ENCODE data around the gene AUTS2. TPM values are rescaled to one million over a fixed set of nuclear protein-coding genes. Genes with fewer than 3 reads are reported as not detected.

AUTS2 gene
- total RNA-seq, 1 experiment from 2014 or later: not detected

DNA sequence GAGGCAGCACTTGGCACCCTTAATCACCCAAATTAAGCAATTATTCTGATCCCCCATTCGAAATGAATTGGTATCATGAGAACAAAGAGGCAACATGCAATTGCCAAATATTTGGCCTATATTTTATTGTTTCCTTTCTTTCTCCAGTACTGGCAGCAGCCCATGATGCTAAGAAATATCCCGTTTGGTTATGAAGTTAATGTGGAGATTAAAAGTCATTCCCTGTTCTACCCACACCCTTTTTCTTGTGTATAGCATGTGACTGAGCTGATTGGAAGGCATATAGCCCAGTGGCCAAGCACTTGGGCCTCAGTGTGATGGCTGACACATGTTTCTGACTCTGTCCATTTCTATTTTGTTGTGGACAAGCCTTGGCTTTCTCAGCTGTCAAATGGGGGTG, 841.4 kb downstream of the AUTS2 start:
- TF ChIP-seq, protein P1, sequence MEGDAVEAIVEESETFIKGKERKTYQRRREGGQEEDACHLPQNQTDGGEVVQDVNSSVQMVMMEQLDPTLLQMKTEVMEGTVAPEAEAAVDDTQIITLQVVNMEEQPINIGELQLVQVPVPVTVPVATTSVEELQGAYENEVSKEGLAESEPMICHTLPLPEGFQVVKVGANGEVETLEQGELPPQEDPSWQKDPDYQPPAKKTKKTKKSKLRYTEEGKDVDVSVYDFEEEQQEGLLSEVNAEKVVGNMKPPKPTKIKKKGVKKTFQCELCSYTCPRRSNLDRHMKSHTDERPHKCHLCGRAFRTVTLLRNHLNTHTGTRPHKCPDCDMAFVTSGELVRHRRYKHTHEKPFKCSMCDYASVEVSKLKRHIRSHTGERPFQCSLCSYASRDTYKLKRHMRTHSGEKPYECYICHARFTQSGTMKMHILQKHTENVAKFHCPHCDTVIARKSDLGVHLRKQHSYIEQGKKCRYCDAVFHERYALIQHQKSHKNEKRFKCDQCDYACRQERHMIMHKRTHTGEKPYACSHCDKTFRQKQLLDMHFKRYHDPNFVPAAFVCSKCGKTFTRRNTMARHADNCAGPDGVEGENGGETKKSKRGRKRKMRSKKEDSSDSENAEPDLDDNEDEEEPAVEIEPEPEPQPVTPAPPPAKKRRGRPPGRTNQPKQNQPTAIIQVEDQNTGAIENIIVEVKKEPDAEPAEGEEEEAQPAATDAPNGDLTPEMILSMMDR (IDR thresholded peaks at IDR 0.05; ENCODE audit: unreplicated experiment): no peak
- no TSS peak for BruUV-seq (replicated peaks)
- Mint-ChIP-seq H3K9me3 (ENCODE audit: low read depth, unreplicated experiment) (no peaks in the 10 kb centered on the region), H3K4me3 (ENCODE audit: low read depth, unreplicated experiment) (no peak overlapping the region), H3K36me3 (ENCODE audit: insufficient read depth, unreplicated experiment) (no peaks in the 10 kb centered on the region), H3K4me1 (ENCODE audit: low read depth, unreplicated experiment) (no peaks in the 10 kb centered on the region), H3K27me3 (ENCODE audit: unreplicated experiment) (no peaks in the 10 kb centered on the region), H3K27ac (ENCODE audit: unreplicated experiment) (no peak overlapping the region)
- no peak for DNase-seq
- intact Hi-C loops (cut with micrococcal nuclease; ENCODE audit: unreplicated experiment): no loop called here
- CTCF ChIA-PET: no interaction called here

DNA sequence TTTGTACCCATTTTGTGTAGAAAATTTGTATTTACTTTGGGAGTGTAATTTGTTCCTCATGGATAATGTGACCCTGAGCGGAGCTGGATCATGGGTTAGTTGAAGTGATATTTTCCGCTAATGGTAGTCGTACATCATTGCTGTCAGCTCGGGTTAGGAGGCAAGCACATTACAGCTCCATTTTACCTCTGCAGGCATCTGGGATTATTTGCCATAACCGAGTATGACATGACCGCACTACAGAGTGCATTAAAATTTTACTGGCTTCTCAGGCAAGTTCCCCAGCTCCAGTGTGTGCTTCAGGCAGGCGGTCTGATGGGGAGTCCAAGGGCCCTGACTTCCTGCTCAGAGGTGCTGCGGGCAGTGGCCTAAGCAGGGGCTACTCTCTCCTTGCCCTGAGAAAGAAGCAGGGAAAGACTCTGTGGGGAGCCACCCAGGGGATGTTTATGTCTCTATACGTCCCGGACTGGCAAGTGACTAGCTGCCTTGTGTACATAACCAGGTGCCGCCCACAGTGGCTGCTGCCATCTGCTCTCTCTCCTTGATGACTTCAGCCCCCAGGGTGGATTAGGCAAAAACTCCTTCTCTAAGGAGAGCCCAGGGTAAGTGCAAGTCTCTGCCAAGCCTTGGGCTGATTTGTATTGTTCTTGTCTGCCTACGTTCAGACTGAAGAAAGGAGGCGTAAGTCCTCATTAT, 848.3 kb downstream of the AUTS2 start:
- intact Hi-C loops (cut with micrococcal nuclease; ENCODE audit: unreplicated experiment): no loop called here
- H3K9me3 Mint-ChIP-seq (ENCODE audit: low read depth, unreplicated experiment): peaks cover 4% of the 10 kb centered on the region
- no peak for DNase-seq
- no peaks in the 10 kb centered on the region for H3K4me1 Mint-ChIP-seq (ENCODE audit: low read depth, unreplicated experiment)
- CTCF ChIA-PET: interaction anchor here (0.6 kb wide), 2 partner anchors 408 to 477 kb away, joined by 3 read pairs; no protein-coding TSS in a partner anchor
- H3K4me3 Mint-ChIP-seq (ENCODE audit: low read depth, unreplicated experiment): no peak overlapping the region
- H3K27ac Mint-ChIP-seq (ENCODE audit: unreplicated experiment): no peak overlapping the region
- BruUV-seq (replicated peaks): no TSS peak
- TF ChIP-seq, protein P1 (IDR thresholded peaks at IDR 0.05; ENCODE audit: unreplicated experiment): no peak
- no peaks in the 10 kb centered on the region for H3K27me3 Mint-ChIP-seq (ENCODE audit: unreplicated experiment)
- H3K36me3 Mint-ChIP-seq (ENCODE audit: insufficient read depth, unreplicated experiment): no peaks in the 10 kb centered on the region

DNA sequence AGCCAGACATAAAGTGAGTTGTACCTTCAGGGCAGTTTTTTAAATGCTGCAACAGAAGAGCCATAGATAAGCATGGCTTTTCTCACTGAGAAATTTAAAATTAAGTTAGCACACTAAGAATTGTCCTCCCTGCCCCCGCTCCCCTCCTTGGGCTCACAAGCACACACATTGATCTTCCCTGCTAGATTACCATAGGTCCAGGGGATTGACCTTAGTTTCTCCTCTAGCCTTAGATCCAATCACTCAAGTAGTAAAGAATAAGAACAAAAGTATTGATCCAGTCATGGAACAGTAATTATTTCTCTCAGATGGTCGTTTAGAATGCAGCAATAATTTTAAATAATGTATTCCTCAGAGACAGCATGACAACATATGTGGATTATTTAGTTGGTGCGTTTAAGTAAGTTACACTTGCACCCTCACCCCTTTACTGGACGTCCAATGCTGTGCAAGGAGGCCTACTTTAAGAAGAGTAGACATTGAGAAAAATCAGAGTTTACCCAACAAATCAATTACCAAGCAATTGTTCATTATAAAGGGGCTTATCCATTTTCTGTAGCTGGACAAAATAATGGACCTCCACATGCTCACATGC, 850.1 kb downstream of the AUTS2 start:
- no peak for DNase-seq
- CTCF ChIA-PET: no interaction called here
- Mint-ChIP-seq H3K9me3 (ENCODE audit: low read depth, unreplicated experiment) (peaks cover 4% of the 10 kb centered on the region), H3K27me3 (ENCODE audit: unreplicated experiment) (no peaks in the 10 kb centered on the region), H3K27ac (ENCODE audit: unreplicated experiment) (no peak overlapping the region), H3K4me1 (ENCODE audit: low read depth, unreplicated experiment) (no peaks in the 10 kb centered on the region), H3K4me3 (ENCODE audit: low read depth, unreplicated experiment) (no peak overlapping the region), H3K36me3 (ENCODE audit: insufficient read depth, unreplicated experiment) (no peaks in the 10 kb centered on the region)
- BruUV-seq (replicated peaks): no TSS peak
- TF ChIP-seq, protein P1 (IDR thresholded peaks at IDR 0.05; ENCODE audit: unreplicated experiment): no peak
- intact Hi-C loops (cut with micrococcal nuclease; ENCODE audit: unreplicated experiment): no loop called here

DNA sequence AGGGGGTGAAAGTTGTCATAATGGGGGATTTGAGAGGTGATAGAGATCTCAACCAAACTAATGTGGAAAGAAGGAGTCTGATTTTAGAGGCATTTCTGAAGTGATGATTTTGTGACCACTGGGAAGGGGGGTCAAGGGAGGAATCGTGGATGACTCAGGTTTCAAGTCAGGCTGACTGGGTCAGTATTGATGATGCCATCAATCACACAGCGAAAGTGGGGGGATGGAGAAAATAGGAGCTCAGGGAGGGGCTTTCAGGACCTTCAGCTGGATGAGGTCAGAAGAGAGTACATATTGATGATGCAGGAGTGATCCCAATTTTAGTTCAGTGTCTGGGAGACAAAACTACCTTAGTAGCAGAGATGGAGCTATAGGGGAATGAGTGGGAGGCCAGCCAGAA, 852.5 kb downstream of the AUTS2 start:
- no TSS peak for BruUV-seq (replicated peaks)
- H3K4me1 Mint-ChIP-seq (ENCODE audit: low read depth, unreplicated experiment): no peaks in the 10 kb centered on the region
- H3K4me3 Mint-ChIP-seq (ENCODE audit: low read depth, unreplicated experiment): no peak overlapping the region
- H3K36me3 Mint-ChIP-seq (ENCODE audit: insufficient read depth, unreplicated experiment): no peaks in the 10 kb centered on the region
- DNase-seq: no peak
- no peak overlapping the region for H3K27ac Mint-ChIP-seq (ENCODE audit: unreplicated experiment)
- intact Hi-C loops (cut with micrococcal nuclease; ENCODE audit: unreplicated experiment): no loop called here
- H3K9me3 Mint-ChIP-seq (ENCODE audit: low read depth, unreplicated experiment): peaks cover 4% of the 10 kb centered on the region
- TF ChIP-seq, protein P1 (IDR thresholded peaks at IDR 0.05; ENCODE audit: unreplicated experiment): no peak
- CTCF ChIA-PET: no interaction called here
- no peaks in the 10 kb centered on the region for H3K27me3 Mint-ChIP-seq (ENCODE audit: unreplicated experiment)
